Naive thymus-derived CD8-positive, alpha-beta T cell (primary cell): Measurements from ENCODE around the gene MED13L. TPM values are rescaled to one million over a fixed set of nuclear protein-coding genes. Genes with fewer than 3 reads are reported as not detected.

Experiments used
- ATAC-seq, 2 donors: fragments of 150-1000 bp; cut with Tn5 transposase in 1 of 2; sonication (Bioruptor Pico), chemical (Tn5 transposase) in 1 of 2; 1 replicate in 1 of 2; 2 replicates in 1 of 2; pipeline ENCODE4 v1.10.0; 2021; ENCODE audit warnings: mild to moderate bottlenecking in 2 of 2, moderate library complexity in 2 of 2
- POLR2A ChIA-PET: fragments of 350-600 bp; sonication (Branson Sonifier 250); formaldehyde crosslinking; loops from one replicate; lab custom pipeline; 2021; ENCODE audit warnings: antibody characterized with exemption; lab: Charles Lee
- DNase-seq, 10 donors: peaks; one replicate each; pipeline versions ENCODE4 v3.0.0 to v3.0.0-alpha.2; 2020 to 2022
- H3K27ac Mint-ChIP-seq, 10 donors: one replicate each; pipeline ENCODE4 v1.8.0; 2020 to 2022; ENCODE audit warnings: mild to moderate bottlenecking in 10 of 10, mixed read lengths in 10 of 10, moderate library complexity in 4 of 10, inconsistent platforms in 1 of 10
- H3K27me3 Mint-ChIP-seq, 5 donors: one replicate each; pipeline ENCODE4 v1.8.0; 2021 to 2022; ENCODE audit warnings: mixed read lengths in 5 of 5
- H3K36me3 Mint-ChIP-seq, 3 donors: one replicate each; pipeline ENCODE4 v1.8.0; 2020 to 2022; ENCODE audit warnings: mixed read lengths in 3 of 3, mild to moderate bottlenecking in 2 of 3, inconsistent platforms in 1 of 3
- H3K4me1 Mint-ChIP-seq, 4 donors: one replicate each; pipeline ENCODE4 v1.8.0; 2021 to 2022; ENCODE audit warnings: mixed read lengths in 4 of 4
- H3K4me3 Mint-ChIP-seq, 10 donors: one replicate each; pipeline ENCODE4 v1.8.0; 2020 to 2022; ENCODE audit warnings: mild to moderate bottlenecking in 10 of 10, mixed read lengths in 10 of 10, moderate library complexity in 6 of 10, inconsistent platforms in 1 of 10
- H3K9me3 Mint-ChIP-seq, 9 donors: one replicate each; pipeline ENCODE4 v1.8.0; 2020 to 2022; ENCODE audit warnings: mixed read lengths in 9 of 9, mild to moderate bottlenecking in 3 of 9, inconsistent platforms in 1 of 9, moderate library complexity in 1 of 9
- polyA plus RNA-seq, 3 donors: library from polyadenylated mRNA; unstranded; fragments of 300-500 nt; fragmentation: Illumina TruSeq; gene quantifications; one replicate each; pipeline ENCODE4 v1.2.3, GENCODE V29; 2021
- total RNA-seq, 8 experiments: library from RNA in 2 of 8; stranded (reverse) in 2 of 8; gene quantifications; one replicate each; pipeline ENCODE4 v1.2.3 and lab custom pipeline; 2021 to 2026

MED13L gene
- total and polyA plus RNA-seq, 5 experiments from 2014 or later = 5.1 to 164 (median 6.7) TPM

DNA sequence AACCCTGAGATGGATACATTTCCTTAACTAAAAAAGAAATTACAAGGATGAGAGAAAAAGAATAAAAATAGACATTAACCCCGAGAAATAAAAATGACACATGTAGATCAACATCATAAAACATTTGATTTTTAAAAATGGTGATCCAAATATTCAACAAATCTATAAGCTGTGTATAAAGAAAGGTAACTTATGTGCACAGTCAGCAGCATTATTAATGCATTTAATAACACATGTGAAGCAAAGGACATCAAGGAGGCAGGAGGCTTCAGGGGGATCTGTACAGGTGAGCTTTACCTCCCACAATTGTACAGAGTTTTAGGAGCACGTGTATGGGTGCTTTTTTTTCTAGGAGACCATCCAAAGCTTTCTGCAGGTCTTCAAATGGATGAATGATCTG is 76.1 kb downstream of the MED13L start:
- Mint-ChIP-seq H3K9me3 (no peaks in the 10 kb centered on the region), H3K4me3 (no peak overlapping the region), H3K4me1 (peaks cover 41 to 74% (median 69%) of the 10 kb centered on the region in 4 donors), H3K27me3 (no peaks in the 10 kb centered on the region), H3K36me3 (peaks cover 4 to 27% (median 5%) of the 10 kb centered on the region in 3 donors), H3K27ac (peak overlapping the region in 1 of 10 donors; percentile 0)
- POLR2A ChIA-PET = interaction anchor here (0.6 kb wide), 1 partner anchor 57 kb away, joined by 7 read pairs; no protein-coding TSS in a partner anchor
- no peak for DNase-seq
- ATAC-seq = no peak

DNA sequence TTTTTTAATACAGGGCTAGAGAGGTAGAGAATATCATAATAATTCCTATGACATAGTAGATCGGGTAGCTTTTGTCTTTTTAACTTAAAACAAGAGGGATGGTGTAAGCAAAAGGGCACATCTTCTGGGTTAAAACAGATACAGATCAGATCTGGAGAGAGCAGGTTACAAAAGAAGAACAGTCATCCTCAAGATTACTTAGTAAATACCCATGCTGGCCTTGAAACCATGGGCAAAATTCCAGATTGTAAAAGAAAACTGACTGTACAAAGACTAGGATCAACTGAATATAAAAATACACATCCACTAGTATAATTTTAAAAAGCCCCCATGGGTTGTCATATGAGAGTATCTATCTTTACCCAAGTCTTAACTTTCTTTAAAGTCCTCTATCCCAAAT is 76.7 kb downstream of the MED13L start:
- no peak for ATAC-seq
- Mint-ChIP-seq H3K27ac (peak overlapping the region in 1 of 10 donors; percentile 44), H3K27me3 (no peaks in the 10 kb centered on the region), H3K4me1 (peaks cover 39 to 73% (median 70%) of the 10 kb centered on the region in 4 donors), H3K9me3 (no peaks in the 10 kb centered on the region), H3K36me3 (peaks cover 4 to 27% (median 5%) of the 10 kb centered on the region in 3 donors), H3K4me3 (no peak overlapping the region)
- no peak for DNase-seq
- POLR2A ChIA-PET = no interaction called here

DNA sequence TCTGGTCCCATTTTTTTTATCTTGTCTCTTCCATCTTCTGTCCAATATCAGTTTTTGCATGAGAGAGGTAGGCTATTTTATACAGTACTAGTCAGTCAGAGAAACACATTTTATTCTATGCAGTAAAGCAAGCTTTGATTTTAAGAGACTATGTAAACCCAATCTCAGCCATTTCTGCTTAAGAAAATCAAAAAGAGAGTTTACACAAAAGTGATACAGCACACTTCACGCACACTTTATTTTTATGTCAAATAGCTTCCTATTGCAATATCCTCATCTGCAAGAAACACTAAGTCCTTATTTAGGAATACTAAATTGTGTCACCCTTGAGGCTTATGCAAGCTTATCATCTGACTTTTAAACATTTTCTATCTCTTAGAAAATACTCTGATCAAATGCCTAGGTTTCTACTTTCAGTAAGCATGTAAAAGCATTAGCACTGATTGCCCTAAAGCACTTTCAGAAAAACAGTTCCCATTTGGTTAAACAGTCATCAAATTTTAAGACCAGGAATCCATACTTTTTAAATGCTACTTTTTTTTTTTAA is 78.3 kb downstream of the MED13L start:
- H3K36me3 Mint-ChIP-seq = peaks cover 0 to 17% (median 4%) of the 10 kb centered on the region in 3 donors
- ATAC-seq = no peak
- no peak overlapping the region for H3K27ac Mint-ChIP-seq
- H3K4me1 Mint-ChIP-seq = peaks cover 38 to 80% (median 73%) of the 10 kb centered on the region in 4 donors
- POLR2A ChIA-PET = no interaction called here
- no peaks in the 10 kb centered on the region for H3K9me3 Mint-ChIP-seq
- no peaks in the 10 kb centered on the region for H3K27me3 Mint-ChIP-seq
- H3K4me3 Mint-ChIP-seq = peak overlapping the region in 2 of 10 donors; percentile 2 to 9
- DNase-seq = no peak

DNA sequence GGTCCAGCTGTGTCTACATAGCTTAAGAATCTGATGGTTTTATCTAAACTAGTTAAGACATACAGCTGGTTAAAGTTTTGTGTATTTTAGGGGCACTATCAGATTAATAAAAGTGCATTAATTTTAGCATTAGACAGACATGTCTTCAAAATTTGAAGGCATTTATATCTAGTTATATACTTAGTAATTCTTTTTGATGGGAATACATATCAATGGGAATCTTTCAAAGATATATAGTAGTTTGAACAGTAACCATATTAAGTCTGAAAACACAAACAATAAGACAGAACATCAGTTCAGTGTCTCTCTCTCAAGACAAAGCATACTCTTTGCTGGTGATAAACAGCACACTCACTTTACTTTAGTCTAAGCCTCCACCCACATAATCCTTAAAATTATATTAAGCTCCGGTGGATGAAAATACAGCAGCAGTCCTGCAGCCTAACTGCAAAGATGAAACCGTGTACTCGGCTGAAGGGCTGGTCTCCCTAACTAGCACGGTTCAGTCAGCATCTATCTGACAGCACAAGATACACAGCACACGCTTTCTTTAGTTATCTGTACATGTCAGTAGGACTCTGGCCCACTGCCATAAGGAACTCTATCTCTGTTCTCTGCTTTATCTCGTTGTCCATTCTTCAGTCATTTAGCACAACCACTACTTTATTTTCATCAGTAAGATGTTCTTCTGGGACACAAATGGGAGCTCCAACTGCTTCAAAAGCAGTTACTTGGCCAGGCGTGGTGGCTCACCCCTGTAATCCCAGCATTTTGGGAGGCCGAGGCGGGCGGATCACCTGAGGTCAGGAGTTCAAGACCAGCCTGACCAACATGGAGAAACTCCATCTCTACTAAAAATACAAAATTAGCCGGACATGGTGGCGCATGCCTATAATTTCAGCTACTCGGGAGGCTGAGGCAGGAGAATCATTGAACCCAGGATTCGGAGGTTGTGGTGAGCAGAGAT is 80.5 kb downstream of the MED13L start:
- Mint-ChIP-seq H3K4me1 (peaks cover 38 to 87% (median 75%) of the 10 kb centered on the region in 4 donors), H3K36me3 (peaks cover 0 to 6% (median 0%) of the 10 kb centered on the region in 3 donors), H3K27ac (peak overlapping the region in 2 of 10 donors; percentile 2 to 69), H3K4me3 (peak overlapping the region in 3 of 10 donors; percentile 5 to 49 (median 37)), H3K27me3 (no peaks in the 10 kb centered on the region), H3K9me3 (no peaks in the 10 kb centered on the region)
- ATAC-seq (no peak), DNase-seq (no peak)
- POLR2A ChIA-PET = no interaction called here

DNA sequence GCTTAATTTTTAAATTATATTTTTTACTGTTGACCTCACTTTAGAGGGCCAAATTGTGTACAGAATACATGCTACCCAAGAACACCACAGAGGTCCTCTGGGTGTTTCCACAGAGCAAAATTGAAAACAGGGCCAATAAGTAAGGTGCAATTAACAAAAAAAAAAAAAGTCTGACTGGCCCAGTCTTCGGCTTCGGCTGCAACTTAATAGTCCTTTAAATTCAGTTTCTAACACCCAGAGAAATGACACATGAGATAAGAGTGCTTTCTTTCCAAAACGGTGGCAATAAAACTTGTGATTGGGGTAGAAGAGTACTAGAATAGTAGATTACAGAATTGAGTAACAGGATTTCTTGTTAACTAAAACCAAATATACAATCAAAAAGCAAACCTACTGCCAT is 81.3 kb downstream of the MED13L start:
- peak overlapping the region in 3 of 10 donors; percentile 6 to 81 (median 69) for H3K27ac Mint-ChIP-seq
- H3K27me3 Mint-ChIP-seq = no peaks in the 10 kb centered on the region
- POLR2A ChIA-PET = no interaction called here

DNA sequence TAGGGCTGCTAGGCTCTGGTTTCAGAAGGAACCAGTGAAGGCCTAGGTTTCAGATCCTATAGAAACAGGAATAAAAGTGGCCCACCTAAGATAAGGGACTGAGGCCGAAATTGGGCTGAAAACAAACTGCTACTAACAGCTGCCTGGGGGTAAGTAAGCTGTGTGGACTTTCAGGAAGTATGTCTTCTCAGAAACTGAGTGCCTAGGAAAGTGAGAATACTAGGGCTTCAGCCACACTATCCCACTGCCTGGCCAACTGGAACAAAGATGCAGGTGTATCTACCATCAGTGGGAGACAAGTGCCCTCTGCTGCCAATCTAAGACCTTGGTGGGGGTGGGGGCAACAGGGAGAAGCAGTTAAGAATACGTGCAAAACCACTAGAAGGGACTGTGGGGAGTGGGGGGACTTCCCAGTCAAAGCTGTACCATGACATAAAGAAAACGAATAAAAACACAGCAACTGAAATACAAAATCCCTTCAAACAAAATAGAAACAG is 82.5 kb downstream of the MED13L start:
- ATAC-seq = peak; percentile 97 to 99
- DNase-seq = peak; percentile 35 to 80 (median 71)
- H3K27ac Mint-ChIP-seq = peak overlapping the region; percentile 20 to 89 (median 72)
- no peaks in the 10 kb centered on the region for H3K27me3 Mint-ChIP-seq
- H3K9me3 Mint-ChIP-seq = no peaks in the 10 kb centered on the region
- peaks cover 0 to 4% (median 0%) of the 10 kb centered on the region in 3 donors for H3K36me3 Mint-ChIP-seq
- H3K4me1 Mint-ChIP-seq = peaks cover 31 to 79% (median 64%) of the 10 kb centered on the region in 4 donors
- H3K4me3 Mint-ChIP-seq = peak overlapping the region in 9 of 10 donors; percentile 6 to 74 (median 50)
- POLR2A ChIA-PET = interaction anchor here (0.5 kb wide), 1 partner anchor 728 kb away, joined by 3 read pairs; no protein-coding TSS in a partner anchor

More for the DNA sequence above, 81.3 kb downstream of the MED13L start:
- H3K36me3 Mint-ChIP-seq = peaks cover 0 to 6% (median 0%) of the 10 kb centered on the region in 3 donors
- H3K4me1 Mint-ChIP-seq = peaks cover 36 to 83% (median 70%) of the 10 kb centered on the region in 4 donors
- ATAC-seq (no peak), DNase-seq (no peak)
- no peak overlapping the region for H3K4me3 Mint-ChIP-seq
- no peaks in the 10 kb centered on the region for H3K9me3 Mint-ChIP-seq

DNA sequence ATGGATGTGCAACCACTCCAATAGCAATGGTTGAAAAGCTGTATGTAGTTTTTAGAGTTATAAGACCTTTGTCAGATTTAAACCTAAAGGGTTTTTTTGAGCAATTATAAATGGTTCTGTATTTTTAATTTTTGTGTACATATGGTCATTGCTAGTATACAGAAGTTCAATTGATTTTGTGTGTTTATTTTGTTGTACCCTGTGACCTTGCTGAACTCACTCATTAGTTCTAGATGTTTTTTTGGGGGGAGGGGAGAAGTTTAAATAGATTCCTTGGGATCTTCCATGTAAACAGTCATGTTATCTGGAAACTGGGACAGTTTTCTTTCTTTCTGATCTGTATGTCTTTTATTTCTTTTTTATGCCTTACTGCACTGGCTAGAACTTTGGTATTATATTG is 87.8 kb downstream of the MED13L start:
- POLR2A ChIA-PET = no interaction called here
- no peaks in the 10 kb centered on the region for H3K9me3 Mint-ChIP-seq
- no peak for DNase-seq
- no peaks in the 10 kb centered on the region for H3K27me3 Mint-ChIP-seq
- peak overlapping the region in 2 of 10 donors; percentile 27 to 71 for H3K27ac Mint-ChIP-seq
- H3K4me3 Mint-ChIP-seq = no peak overlapping the region
- ATAC-seq = no peak
- peaks cover 0 to 4% (median 0%) of the 10 kb centered on the region in 3 donors for H3K36me3 Mint-ChIP-seq
- peaks cover 25 to 81% (median 65%) of the 10 kb centered on the region in 4 donors for H3K4me1 Mint-ChIP-seq

DNA sequence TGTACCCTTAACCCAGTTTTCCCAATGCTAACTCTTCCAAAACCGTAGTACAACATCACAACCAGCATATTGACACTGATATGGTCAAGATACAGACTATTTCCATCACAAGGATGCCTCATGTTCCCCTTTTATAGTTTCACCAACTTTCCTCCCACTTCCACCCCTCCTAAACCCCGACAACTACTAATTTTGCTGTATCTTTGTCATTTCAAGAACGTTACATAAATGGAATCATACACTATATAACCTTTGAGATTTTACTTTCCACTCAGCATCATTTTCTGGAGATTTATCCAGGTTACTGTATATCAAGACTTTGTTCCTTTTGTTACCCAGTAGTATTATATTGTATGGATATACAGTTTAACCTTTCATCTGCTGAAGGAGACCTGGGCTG is 88.9 kb downstream of the MED13L start:
- no peaks in the 10 kb centered on the region for H3K9me3 Mint-ChIP-seq
- H3K36me3 Mint-ChIP-seq = peaks cover 0 to 4% (median 0%) of the 10 kb centered on the region in 3 donors
- H3K27ac Mint-ChIP-seq = peak overlapping the region in 3 of 10 donors; percentile 6 to 57 (median 56)
- POLR2A ChIA-PET = no interaction called here
- no peak for ATAC-seq
- peaks cover 22 to 82% (median 63%) of the 10 kb centered on the region in 4 donors for H3K4me1 Mint-ChIP-seq
- no peaks in the 10 kb centered on the region for H3K27me3 Mint-ChIP-seq
- peak overlapping the region in 4 of 10 donors; percentile 5 to 68 (median 24) for H3K4me3 Mint-ChIP-seq
- no peak for DNase-seq

DNA sequence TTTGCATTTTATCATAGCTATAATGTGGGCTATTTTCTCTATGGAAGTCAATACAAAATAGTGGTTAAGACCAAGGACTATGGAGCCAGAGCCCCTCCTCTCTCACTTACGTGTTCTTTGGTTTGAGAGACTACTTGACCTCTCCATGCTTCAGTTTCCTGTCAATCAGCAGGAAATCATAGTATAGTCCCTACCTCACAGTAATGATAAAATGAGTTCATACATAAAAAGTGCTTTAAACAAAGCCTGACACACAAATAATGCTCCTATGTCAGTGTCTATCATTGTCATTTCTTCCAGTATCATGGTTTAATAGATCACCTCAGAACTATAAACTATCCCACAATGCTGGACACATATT is 90.4 kb downstream of the MED13L start:
- no peak for DNase-seq
- peaks cover 0 to 4% (median 0%) of the 10 kb centered on the region in 3 donors for H3K36me3 Mint-ChIP-seq
- H3K4me3 Mint-ChIP-seq = peak overlapping the region in 8 of 10 donors; percentile 1 to 60 (median 25)
- no peaks in the 10 kb centered on the region for H3K27me3 Mint-ChIP-seq
- H3K4me1 Mint-ChIP-seq = peaks cover 23 to 86% (median 65%) of the 10 kb centered on the region in 4 donors
- no peak for ATAC-seq
- POLR2A ChIA-PET = no interaction called here
- H3K27ac Mint-ChIP-seq = peak overlapping the region in 7 of 10 donors; percentile 5 to 84 (median 57)
- H3K9me3 Mint-ChIP-seq = no peaks in the 10 kb centered on the region

DNA sequence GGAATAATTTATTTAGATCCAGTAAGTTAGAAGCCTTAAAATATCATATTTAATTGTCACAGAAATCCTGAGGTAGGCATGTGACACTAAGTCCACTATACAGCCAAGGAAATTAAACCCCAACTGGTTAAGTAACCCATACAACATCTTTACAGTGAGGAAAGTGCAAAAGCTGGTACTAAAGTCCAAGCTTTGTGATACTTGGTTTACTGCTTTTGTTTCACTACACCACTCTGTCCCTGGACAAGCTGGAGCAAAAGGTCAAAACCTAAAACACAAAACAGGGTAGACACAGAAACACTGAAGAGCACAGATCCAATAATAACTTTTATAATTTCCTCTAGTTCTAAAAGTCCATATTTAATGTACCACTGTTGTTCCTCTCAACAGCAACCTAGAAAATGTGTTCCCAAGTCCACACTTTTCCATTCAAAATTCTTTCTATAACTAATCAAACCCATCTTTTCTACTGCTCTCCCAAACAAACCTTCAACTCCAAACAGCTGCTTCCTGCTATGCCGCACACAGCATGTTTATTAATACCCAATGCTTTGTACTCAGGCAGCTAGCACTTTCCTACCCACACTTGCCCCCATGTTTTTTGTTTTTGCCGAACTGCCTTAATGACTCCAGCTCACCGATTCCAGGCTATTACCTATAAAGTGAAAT is 90.9 kb downstream of the MED13L start:
- H3K4me3 Mint-ChIP-seq = peak overlapping the region in 8 of 10 donors; percentile 1 to 60 (median 25)
- H3K9me3 Mint-ChIP-seq = no peaks in the 10 kb centered on the region
- DNase-seq = no peak
- ATAC-seq = no peak
- POLR2A ChIA-PET = no interaction called here
- H3K27ac Mint-ChIP-seq = peak overlapping the region in 8 of 10 donors; percentile 5 to 84 (median 54)
- peaks cover 0 to 4% (median 0%) of the 10 kb centered on the region in 3 donors for H3K36me3 Mint-ChIP-seq
- H3K27me3 Mint-ChIP-seq = no peaks in the 10 kb centered on the region
- H3K4me1 Mint-ChIP-seq = peaks cover 26 to 87% (median 68%) of the 10 kb centered on the region in 4 donors

DNA sequence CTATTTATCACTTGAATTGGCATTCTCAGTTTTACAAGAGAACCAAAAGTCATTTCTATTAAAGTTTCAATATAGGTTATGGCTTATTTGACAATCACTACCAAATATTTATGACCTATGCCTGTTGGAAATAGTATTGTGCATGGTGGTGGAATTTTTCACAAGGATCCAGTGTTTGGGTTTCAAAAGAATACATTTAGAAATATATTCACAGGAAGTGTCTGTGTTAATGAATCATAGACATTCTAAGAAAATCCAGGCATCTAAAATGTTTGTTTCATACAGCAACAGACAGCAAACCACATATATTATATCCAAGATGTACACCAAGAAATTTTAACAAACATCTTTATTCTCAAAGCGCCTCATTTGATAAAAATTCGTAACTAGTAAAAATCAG is 92.7 kb downstream of the MED13L start:
- Mint-ChIP-seq H3K27ac (peak overlapping the region in 2 of 10 donors; percentile 33 to 38), H3K36me3 (peaks cover 0 to 2% (median 0%) of the 10 kb centered on the region in 3 donors), H3K27me3 (no peaks in the 10 kb centered on the region), H3K9me3 (no peaks in the 10 kb centered on the region), H3K4me1 (peaks cover 26 to 93% (median 68%) of the 10 kb centered on the region in 4 donors), H3K4me3 (no peak overlapping the region)
- no peak for ATAC-seq
- no peak for DNase-seq
- POLR2A ChIA-PET = no interaction called here

DNA sequence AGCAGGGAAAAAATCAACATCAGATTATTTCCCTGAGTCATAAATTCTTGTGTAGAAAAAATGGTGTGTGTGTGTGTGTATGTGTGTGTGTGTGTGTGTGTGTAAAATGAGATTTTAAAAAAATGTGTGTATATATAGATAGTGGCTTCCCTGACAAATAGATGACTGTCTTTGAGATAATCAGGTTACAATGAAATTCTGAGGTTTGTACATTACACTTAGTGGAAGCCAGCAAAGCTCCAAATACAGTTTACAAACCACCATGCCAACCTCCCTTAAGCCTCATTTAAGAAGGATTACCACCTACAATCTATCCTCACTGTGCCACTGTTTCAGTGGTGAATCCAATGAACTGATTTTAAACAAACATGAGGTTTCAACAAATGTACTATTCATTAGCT is 93.8 kb downstream of the MED13L start:
- Mint-ChIP-seq H3K9me3 (no peaks in the 10 kb centered on the region), H3K4me1 (peaks cover 20 to 91% (median 61%) of the 10 kb centered on the region in 4 donors), H3K36me3 (peaks cover 0 to 3% (median 0%) of the 10 kb centered on the region in 3 donors), H3K27ac (peak overlapping the region in 2 of 10 donors; percentile 22 to 45), H3K4me3 (peak overlapping the region in 1 of 10 donors; percentile 11), H3K27me3 (no peaks in the 10 kb centered on the region)
- POLR2A ChIA-PET = no interaction called here
- no peak for ATAC-seq
- DNase-seq = no peak
